GM21360 (cell line): ENCODE data around the gene SNAPC4.
"Not testable (repeated sequence)": the region's sequence is repeated elsewhere in the genome, so short reads cannot be mapped to it uniquely, and the experiment has no call there.

Experiments used
- ATAC-seq: cut with Tn5 transposase; IDR thresholded peaks from one replicate; pipeline ENCODE4 v1.9.1; 2021; ENCODE audit warnings: mild to moderate bottlenecking, moderate library complexity; ENCODE audit not compliant: unreplicated experiment

SNAPC4 gene

GRCh38 chr9:136410500-136411287 is 10.7 kb upstream of the SNAPC4 start, which contains the start of the genes ENTR1 and PMPCA:
TSS of gene ENTR1 (minus strand) at chr9:136410614. CDS start at chr9:136410397, 217 bp downstream.
TSS of gene PMPCA (plus strand) at chr9:136410658. CDS start at chr9:136410669, 11 bp downstream.
- peak; percentile 86 for ATAC-seq

- ATAC-seq, result peak; percentile 19
Observed at GRCh38 chr9:136409557-136410455, 9.8 kb upstream of the SNAPC4 start.

- ATAC-seq, result no peak
Observed at GRCh38 chr9:136407911-136408310, 7.9 kb upstream of the SNAPC4 start.

GRCh38 chr9:136407061-136407460 is 7.1 kb upstream of the SNAPC4 start:
- not testable (repeated sequence) for ATAC-seq

GRCh38 chr9:136405904-136406303 is 5.9 kb upstream of the SNAPC4 start:
- ATAC-seq, result not testable (repeated sequence)

GRCh38 chr9:136405481-136405880 is 5.5 kb upstream of the SNAPC4 start:
- ATAC-seq, result no peak

GRCh38 chr9:136404801-136405136 is 4.8 kb upstream of the SNAPC4 start:
- no peak for ATAC-seq

GRCh38 chr9:136403915-136404800 is 4.2 kb upstream of the SNAPC4 start:
- ATAC-seq, result no peak

- no peak for ATAC-seq
Observed at GRCh38 chr9:136403538-136403914, 3.6 kb upstream of the SNAPC4 start.

GRCh38 chr9:136402067-136402466 is 2.1 kb upstream of the SNAPC4 start:
- no peak for ATAC-seq

- no peak for ATAC-seq
Observed at GRCh38 chr9:136401173-136401922, 1.4 kb upstream of the SNAPC4 start.

- peak; percentile 25 for ATAC-seq
Observed at GRCh38 chr9:136399176-136400037, 563 bp downstream of the SNAPC4 start.

GRCh38 chr9:136398286-136398685 is 1.7 kb downstream of the SNAPC4 start:
- no peak for ATAC-seq

GRCh38 chr9:136397643-136398042 is 2.3 kb downstream of the SNAPC4 start:
- ATAC-seq, result no peak

GRCh38 chr9:136396219-136396515 is 3.8 kb downstream of the SNAPC4 start:
- ATAC-seq, result no peak

- no peak for ATAC-seq
Observed at GRCh38 chr9:136395345-136396218, 4.4 kb downstream of the SNAPC4 start.

GRCh38 chr9:136395020-136395340 is 5.0 kb downstream of the SNAPC4 start:
- ATAC-seq, result no peak

- ATAC-seq, result no peak
Observed at GRCh38 chr9:136394312-136395019, 5.5 kb downstream of the SNAPC4 start.
